ENCODE results near the gene REV3L.

Gene REV3L

GRCh38 chr6:111406200-111406721, 76.8 kb downstream of the REV3L start:
- no peak for TF ChIP-seq CTCF (IDR thresholded peaks at IDR 0.05; ENCODE audit: control insufficient read depth, insufficient read depth, low read depth, low read length, missing control alignments)
- no peak overlapping the region for H3K4me3 ChIP-seq (ENCODE audit: control insufficient read depth, low read depth, low read length)
- DNase-seq (ENCODE audit: low read depth), result no peak

- no peak for DNase-seq (ENCODE audit: low read depth)
- TF ChIP-seq CTCF (IDR thresholded peaks at IDR 0.05; ENCODE audit: control insufficient read depth, insufficient read depth, low read depth, low read length, missing control alignments), result no peak
- H3K4me3 ChIP-seq (ENCODE audit: control insufficient read depth, low read depth, low read length), result no peak overlapping the region
Observed at GRCh38 chr6:111403388-111403787, 79.6 kb downstream of the REV3L start.

GRCh38 chr6:111399626-111400025, 83.4 kb downstream of the REV3L start:
- no peak for TF ChIP-seq CTCF (IDR thresholded peaks at IDR 0.05; ENCODE audit: control insufficient read depth, insufficient read depth, low read depth, low read length, missing control alignments)
- no peak for DNase-seq (ENCODE audit: low read depth)
- no peak overlapping the region for H3K4me3 ChIP-seq (ENCODE audit: control insufficient read depth, low read depth, low read length)

GRCh38 chr6:111388681-111389080, 94.3 kb downstream of the REV3L start:
- DNase-seq (ENCODE audit: low read depth), result no peak
- no peak overlapping the region for H3K4me3 ChIP-seq (ENCODE audit: control insufficient read depth, low read depth, low read length)
- no peak for TF ChIP-seq CTCF (IDR thresholded peaks at IDR 0.05; ENCODE audit: control insufficient read depth, insufficient read depth, low read depth, low read length, missing control alignments)

GRCh38 chr6:111382476-111383294, 100.3 kb downstream of the REV3L start:
- no peak for DNase-seq (ENCODE audit: low read depth)
- H3K4me3 ChIP-seq (ENCODE audit: control insufficient read depth, low read depth, low read length), result no peak overlapping the region
- no peak for TF ChIP-seq CTCF (IDR thresholded peaks at IDR 0.05; ENCODE audit: control insufficient read depth, insufficient read depth, low read depth, low read length, missing control alignments)

GRCh38 chr6:111381728-111382127, 101.3 kb downstream of the REV3L start:
- no peak overlapping the region for H3K4me3 ChIP-seq (ENCODE audit: control insufficient read depth, low read depth, low read length)
- no peak for TF ChIP-seq CTCF (IDR thresholded peaks at IDR 0.05; ENCODE audit: control insufficient read depth, insufficient read depth, low read depth, low read length, missing control alignments)
- DNase-seq (ENCODE audit: low read depth), result no peak

Data from AG09309 (cell line).